Erythroblast (primary cell): ENCODE data around the gene FCHSD2.

Experiments
- GATA1 ChIP-seq: IDR thresholded peaks from 2 replicates; pipeline ENCODE4 v1.6.1; 2011; ENCODE audit warnings: low read depth, mild to moderate bottlenecking, control low read depth, low read length, moderate library complexity
- POLR2A ChIP-seq: IDR thresholded peaks from 2 replicates; pipeline ENCODE4 v1.6.1; 2011; ENCODE audit warnings: mild to moderate bottlenecking, low read length

GRCh38 chr11:73129198-73129597 is 12.9 kb downstream of the FCHSD2 start:
- TF ChIP-seq POLR2A (no peak), GATA1 (no peak)
